ENCODE results near the gene OR4N2.
"Not testable (repeated sequence)": the region's sequence is repeated elsewhere in the genome, so short reads cannot be mapped to it uniquely, and the experiment has no call there.

OR4N2 gene

DNA sequence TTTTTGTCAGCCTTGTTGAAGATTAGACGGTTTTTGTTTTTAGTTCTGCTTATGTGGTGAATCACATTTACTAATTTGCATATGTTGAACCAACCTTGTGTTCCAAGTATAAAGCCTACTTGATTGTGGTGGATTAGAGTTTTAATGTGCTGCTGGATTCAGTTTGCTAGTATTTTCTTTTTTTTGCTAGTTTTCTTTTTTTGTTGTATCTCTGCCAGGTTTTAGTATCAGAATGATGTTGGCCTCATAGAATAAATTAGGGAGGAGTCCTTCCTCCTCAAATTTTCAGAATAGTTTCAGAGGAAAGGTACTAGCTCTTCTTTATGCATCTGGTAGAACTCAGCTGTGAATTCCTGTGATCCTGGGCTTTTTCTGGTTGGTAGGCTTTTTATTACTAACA is at the start of gene OR4N2:
Gene OR4N2 (plus strand): TSS at position 301 of the 400 bp plus-strand sequence. CDS start 23,679 bp downstream, outside the sequence.
- not testable (repeated sequence) for DNase-seq

DNA sequence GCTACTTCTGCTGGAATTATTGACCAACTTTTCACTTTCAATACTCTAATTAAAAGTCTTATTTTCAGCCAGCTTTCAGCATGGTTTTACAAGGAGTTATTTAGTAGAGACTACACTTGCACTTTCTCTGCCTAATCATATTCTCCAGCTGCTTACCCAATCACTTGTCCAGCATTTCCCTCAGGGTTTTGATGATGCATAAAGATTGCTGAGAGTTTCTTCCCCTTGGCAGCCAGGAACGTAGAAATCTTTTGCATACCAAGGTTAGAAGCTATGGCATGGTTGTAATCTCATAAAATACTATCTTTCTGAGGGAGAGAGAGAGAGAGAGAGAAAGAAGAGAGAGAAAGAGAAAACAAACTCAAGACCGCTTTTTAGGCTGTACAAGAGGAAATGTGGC is 49.4 kb upstream of the OR4N2 start:
- no peak for DNase-seq

GRCh38 chr14:19771491-19771890 is 32.1 kb upstream of the OR4N2 start:
- DNase-seq: not testable (repeated sequence)

DNA sequence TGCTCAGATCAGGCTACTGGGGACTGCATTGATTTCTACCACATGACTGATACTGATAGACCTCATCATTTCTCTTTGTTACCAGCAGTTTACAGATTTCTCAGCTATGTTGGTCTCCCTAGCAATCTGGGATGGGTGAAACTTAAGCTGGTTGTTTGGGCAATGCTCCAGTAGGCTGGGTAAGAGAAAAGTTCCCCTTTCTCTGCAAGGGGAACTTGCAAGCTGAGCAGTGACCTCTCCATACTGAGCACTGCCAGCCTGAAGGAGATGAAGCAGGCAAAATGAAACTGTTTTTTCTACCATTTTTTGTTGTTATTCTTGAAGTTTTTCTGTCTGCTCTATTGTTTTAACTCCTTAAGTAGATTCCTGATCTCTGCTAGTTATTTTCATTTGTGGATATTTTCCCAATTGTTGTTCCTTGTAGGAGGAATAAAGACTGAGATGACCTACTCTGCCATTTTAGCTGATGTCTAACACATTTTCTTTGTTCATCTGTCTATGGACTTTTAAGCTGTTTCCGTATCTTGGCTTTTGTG is 31.6 kb upstream of the OR4N2 start:
- no peak for DNase-seq

DNA sequence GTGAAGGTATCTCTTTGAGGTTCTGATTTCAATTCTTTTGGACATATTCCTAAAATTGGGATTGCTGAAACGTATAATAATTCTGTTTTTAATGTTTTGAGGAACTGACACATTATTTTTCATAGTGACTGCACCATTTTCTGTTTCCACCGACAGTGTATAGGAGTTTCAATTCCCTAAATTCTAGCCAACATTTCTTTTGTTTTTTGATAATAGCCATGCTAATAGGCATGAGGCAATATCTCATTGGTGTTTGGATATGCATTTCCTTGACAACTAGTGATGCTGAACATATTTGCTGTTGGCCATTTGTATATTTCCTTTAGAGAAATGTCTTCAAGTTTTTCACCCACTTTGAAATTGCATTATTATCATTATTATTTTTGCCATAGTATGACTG is 31.1 kb upstream of the OR4N2 start:
- DNase-seq: not testable (repeated sequence)

DNA sequence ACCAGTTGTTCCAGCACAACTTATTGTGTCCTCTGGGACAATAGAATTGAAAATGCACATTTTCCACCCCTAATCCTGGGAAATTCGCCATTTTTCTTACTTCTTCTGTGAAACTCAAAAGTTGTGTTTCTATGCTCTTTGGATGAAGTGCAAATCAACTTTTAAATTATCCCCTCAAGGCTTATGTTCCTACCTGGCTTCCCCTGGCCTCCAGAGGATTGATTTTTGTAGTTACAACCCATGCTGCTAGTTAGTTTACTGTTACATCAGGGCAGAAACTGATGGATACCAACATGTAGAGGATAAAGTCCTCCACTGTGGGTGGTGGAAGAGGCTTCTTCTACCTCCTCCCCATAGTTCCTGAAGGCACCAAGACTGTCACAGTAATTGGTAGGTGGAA is 30.4 kb upstream of the OR4N2 start, which contains the start of gene OR4M1:
Gene OR4M1 (plus strand): TSS at position 301 of the 400 bp plus-strand sequence. CDS start 6,819 bp downstream, outside the sequence.
- not testable (repeated sequence) for DNase-seq

GRCh38 chr14:19775587-19775986 is 28.0 kb upstream of the OR4N2 start:
- no peak for DNase-seq

- DNase-seq: not testable (repeated sequence)
Observed at GRCh38 chr14:19785848-19786247, 17.7 kb upstream of the OR4N2 start.

DNA sequence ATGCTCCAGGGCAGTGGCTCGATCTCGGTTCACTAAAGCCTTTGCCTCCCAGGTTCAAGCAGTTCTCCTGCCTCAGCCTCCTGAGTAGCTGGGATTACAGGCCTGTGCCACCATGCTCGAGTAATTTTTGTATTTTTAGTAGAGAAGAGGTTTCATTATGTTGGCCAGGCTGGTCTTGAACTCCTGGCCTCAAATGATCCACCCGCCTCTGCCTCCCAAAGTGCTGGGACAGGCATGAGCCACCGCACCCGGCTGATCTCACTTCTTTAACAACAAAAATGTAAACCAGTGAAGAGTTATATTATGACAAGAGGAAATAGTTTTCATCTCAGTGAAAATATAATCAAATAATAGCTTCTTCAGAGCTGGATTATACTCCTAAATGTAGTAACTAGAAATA is 16.3 kb upstream of the OR4N2 start:
- DNase-seq: not testable (repeated sequence)

GRCh38 chr14:19788150-19788549 is 15.4 kb upstream of the OR4N2 start:
- not testable (repeated sequence) for DNase-seq

- DNase-seq: not testable (repeated sequence)
Observed at GRCh38 chr14:19796520-19797108, 7.0 kb upstream of the OR4N2 start.

DNA sequence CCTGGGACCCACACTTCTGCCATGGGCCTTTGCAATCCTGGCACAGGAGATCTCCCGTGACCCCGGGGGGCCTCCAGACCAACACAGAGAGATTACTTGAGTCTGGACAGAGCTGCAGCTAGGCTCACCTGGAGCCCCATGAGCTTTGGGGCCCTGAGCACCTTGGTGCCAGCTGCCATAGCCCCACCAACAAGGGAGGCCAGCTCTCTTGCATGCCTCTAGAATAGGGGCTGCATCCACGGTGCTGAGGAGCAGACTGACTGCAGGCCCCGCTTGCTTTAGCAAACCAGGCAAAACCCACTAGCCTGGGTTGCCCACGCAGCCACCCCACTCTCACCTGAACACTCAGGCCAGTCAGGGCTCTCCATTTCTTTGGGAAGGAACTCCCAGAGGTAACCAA is 3.7 kb upstream of the OR4N2 start:
- no peak for DNase-seq

- no peak for DNase-seq
Observed at GRCh38 chr14:19800282-19801117, 3.1 kb upstream of the OR4N2 start.

DNA sequence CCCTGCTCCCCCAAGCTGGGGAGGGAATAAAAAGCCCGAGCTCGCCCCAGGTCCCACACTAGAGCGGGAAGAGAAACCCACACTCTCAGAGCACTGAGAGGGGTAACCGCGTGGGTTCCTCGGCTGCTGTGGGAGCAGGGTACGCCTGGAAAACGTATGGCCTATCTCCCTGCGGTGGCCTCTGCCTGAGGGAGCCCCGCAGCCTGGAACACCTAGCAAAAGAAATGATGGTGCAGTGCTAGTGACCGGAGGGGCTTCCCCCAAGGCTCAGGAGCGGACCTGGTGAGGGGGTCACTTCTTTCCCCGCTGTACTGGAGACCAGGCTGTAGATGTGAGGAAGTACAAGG is 2.5 kb upstream of the OR4N2 start:
- no peak for DNase-seq

GRCh38 chr14:19813171-19813920 is 9.8 kb downstream of the OR4N2 start:
- not testable (repeated sequence) for DNase-seq

DNA sequence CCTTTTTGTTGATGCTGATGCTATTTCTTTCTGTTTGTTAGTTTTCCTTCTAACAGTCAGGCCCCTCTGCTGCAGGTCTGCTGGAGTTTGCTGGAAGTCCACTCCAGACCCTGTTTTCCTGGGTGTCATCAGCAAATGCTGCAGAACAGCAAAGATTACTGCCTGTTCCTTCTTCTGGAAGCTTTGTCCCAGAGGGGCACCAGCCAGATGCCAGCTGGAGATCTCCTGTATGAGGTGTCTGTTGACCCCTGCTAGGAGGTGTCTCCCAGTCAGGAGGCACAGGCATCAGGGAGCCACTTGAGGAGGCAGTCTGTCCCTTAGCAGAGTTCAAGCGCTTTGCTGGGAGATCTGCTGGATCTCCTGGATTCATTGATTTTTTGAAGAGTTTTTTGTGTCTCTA is 16.3 kb downstream of the OR4N2 start:
- not testable (repeated sequence) for DNase-seq

DNA sequence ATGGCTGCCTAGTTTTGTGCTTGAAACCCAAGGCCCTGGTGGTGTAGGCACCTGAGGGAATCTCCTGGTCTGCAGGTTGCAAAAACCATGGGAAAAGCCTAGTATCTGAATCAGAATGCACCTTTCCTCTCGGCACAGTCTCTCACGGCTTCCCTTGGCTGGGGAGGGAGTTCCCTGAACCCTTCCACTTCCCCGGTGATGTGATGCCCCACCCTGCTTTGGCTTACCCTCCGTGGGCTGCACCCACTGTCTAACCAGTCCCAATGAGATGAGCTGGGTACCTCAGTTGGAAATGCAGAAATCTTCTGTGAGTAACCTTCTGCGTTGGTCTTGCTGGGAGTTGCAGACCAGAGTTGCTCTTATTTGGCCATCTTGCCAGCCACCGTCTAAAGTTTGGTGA is 17.4 kb downstream of the OR4N2 start:
- not testable (repeated sequence) for DNase-seq

DNA sequence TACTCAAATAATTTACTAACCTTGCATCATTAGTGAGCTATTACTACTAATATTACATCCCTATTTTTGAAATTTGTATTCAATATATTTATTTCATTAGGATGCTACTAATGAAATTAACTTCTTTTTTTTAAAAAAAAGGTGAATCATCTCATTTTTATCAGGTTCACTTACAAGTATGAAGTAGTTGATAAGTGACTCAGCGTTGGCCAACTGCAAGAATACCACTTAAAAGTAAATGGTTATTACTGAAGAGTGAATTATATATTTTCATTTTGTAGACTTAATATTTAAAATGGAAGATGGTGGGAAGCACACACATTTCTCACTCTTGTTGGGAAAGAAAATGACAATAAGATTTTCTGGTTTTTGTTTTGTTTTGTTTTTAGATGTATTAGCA is 19.6 kb downstream of the OR4N2 start:
- DNase-seq: no peak

GRCh38 chr14:19823765-19824164 is 20.2 kb downstream of the OR4N2 start:
- no peak for DNase-seq

DNA sequence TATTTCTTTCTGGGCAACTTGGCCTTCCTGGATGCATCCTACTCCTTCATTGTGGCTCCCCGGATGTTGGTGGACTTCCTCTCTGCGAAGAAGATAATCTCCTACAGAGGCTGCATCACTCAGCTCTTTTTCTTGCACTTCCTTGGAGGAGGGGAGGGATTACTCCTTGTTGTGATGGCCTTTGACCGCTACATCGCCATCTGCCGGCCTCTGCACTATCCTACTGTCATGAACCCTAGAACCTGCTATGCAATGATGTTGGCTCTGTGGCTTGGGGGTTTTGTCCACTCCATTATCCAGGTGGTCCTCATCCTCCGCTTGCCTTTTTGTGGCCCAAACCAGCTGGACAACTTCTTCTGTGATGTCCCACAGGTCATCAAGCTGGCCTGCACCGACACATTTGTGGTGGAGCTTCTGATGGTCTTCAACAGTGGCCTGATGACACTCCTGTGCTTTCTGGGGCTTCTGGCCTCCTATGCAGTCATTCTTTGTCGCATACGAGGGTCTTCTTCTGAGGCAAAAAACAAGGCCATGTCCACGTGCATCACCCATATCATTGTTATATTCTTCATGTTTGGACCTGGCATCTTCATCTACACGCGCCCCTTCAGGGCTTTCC is 24.2 kb downstream of the OR4N2 start:
- not testable (repeated sequence) for DNase-seq

DNA sequence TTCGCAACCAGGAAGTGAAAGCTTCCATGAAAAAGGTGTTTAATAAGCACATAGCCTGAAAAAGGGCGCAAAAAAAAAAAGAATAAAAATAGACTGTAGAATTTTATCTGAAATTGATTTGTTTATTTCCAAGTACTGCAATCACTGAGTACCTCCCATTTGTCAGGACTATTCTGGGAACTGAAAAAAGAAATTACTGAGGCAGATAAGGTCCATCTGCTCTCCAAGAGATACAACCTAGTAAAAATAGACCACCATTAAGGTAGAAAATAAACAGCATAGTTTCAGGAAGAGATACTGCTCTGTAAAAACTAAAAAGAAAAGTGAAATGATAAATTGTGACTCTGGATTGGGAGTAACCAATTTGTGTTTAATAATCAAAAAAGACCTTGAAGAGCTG is 24.7 kb downstream of the OR4N2 start:
- DNase-seq: no peak

- DNase-seq: not testable (repeated sequence)
Observed at GRCh38 chr14:19834203-19834848, 30.8 kb downstream of the OR4N2 start.
